Measurements from ENCODE around the gene TAPT1. TPM values are rescaled to one million over a fixed set of nuclear protein-coding genes. Genes with fewer than 3 reads are reported as not detected.
A peak's percentile ranks its signal among the peaks of the same experiment; 100 is the strongest.

Gene TAPT1
- total and polyA plus RNA-seq, 2 of the 13 experiments (the other 11 are each of a cell fraction or from before 2014, with no cell fraction given) = 24.5 to 25.3 TPM

GRCh38 chr4:16227462-16227868, 1.2 kb upstream of the TAPT1 start (continued):
- no peak for TF ChIP-seq MXD1 (CRISPR knock-in tag; IDR thresholded peaks at IDR 0.05)
- TF ChIP-seq SAP130 (CRISPR knock-in tag; IDR thresholded peaks at IDR 0.05; ENCODE audit: low read depth) = 0 out of 2 replicates have a peak, but pooled peaks have one; percentile 8
- no peak for TF ChIP-seq HNRNPLL (IDR thresholded peaks at IDR 0.05; ENCODE audit: low read depth, low read length, poor library complexity, severe bottlenecking)
- no peak for TF ChIP-seq ZNF282 (IDR thresholded peaks at IDR 0.05; ENCODE audit: partially characterized antibody)
- TF ChIP-seq ISX (CRISPR knock-in tag; conservative IDR thresholded peaks at IDR 0.05) = no peak
- TF ChIP-seq, protein P1, sequence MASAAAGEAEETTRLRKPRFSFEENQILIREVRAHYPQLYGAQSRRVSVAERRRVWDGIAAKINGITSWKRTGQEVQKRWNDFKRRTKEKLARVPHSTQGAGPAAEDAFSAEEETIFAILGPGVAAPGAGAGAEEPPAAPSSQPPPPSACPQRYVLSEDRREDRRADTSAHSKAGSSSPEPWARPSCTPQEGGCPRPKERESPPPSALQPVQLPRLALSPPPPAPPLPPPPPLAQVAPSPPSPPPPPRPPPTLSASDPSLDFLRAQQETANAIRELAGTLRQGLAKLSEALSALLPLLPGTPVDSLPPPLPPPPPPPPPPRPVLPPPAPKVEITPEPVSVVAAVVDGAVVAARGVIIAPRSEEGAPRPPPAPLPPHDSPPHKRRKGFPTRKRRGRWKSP (CRISPR knock-in tag; IDR thresholded peaks at IDR 0.05) = no peak
- no peak for TF ChIP-seq ZNF224 (CRISPR knock-in tag; IDR thresholded peaks at IDR 0.05)
- TF ChIP-seq SOX6 (IDR thresholded peaks at IDR 0.05) = no peak
- TF ChIP-seq SOX6 (CRISPR knock-in tag; IDR thresholded peaks at IDR 0.05) = 0 out of 2 replicates have a peak, but pooled peaks have one; percentile 27
- TF ChIP-seq, protein P2, sequence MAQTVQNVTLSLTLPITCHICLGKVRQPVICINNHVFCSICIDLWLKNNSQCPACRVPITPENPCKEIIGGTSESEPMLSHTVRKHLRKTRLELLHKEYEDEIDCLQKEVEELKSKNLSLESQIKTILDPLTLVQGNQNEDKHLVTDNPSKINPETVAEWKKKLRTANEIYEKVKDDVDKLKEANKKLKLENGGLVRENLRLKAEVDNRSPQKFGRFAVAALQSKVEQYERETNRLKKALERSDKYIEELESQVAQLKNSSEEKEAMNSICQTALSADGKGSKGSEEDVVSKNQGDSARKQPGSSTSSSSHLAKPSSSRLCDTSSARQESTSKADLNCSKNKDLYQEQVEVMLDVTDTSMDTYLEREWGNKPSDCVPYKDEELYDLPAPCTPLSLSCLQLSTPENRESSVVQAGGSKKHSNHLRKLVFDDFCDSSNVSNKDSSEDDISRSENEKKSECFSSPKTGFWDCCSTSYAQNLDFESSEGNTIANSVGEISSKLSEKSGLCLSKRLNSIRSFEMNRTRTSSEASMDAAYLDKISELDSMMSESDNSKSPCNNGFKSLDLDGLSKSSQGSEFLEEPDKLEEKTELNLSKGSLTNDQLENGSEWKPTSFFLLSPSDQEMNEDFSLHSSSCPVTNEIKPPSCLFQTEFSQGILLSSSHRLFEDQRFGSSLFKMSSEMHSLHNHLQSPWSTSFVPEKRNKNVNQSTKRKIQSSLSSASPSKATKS (CRISPR knock-in tag; IDR thresholded peaks at IDR 0.05) = no peak
- TF ChIP-seq EZH2 (conservative IDR thresholded peaks at IDR 0.05; ENCODE audit: low read depth, low read length) = no peak
- no peak for TF ChIP-seq ZBTB44 (CRISPR knock-in tag; IDR thresholded peaks at IDR 0.05)
- TF ChIP-seq FIP1L1 (IDR thresholded peaks at IDR 0.05; ENCODE audit: borderline replicate concordance, insufficient read depth, low read depth, low read length) = no peak
- TF ChIP-seq TEAD3 (CRISPR knock-in tag; optimal IDR thresholded peaks at IDR 0.05; ENCODE audit: borderline replicate concordance) = peak; percentile 21
- 0 out of 2 replicates have a peak, but pooled peaks have one; percentile 49 for TF ChIP-seq ZNF879 (CRISPR knock-in tag; IDR thresholded peaks at IDR 0.05)
- no peak for TF ChIP-seq ZZZ3 (CRISPR knock-in tag; IDR thresholded peaks at IDR 0.05; ENCODE audit: borderline replicate concordance)
- no peak for TF ChIP-seq ZNF652 (CRISPR knock-in tag; IDR thresholded peaks at IDR 0.05; ENCODE audit: borderline replicate concordance, low read depth)
- TF ChIP-seq ZNF850 (CRISPR knock-in tag; conservative IDR thresholded peaks at IDR 0.05) = no peak
- no peak for TF ChIP-seq SRSF9 (IDR thresholded peaks at IDR 0.05; ENCODE audit: borderline replicate concordance, insufficient read depth, low read depth, low read length, poor library complexity, severe bottlenecking)
- TF ChIP-seq STAG1 (CRISPR knock-in tag; IDR thresholded peaks at IDR 0.05) = no peak
- no peak for TF ChIP-seq HDAC1 (CRISPR knock-in tag; IDR thresholded peaks at IDR 0.05)
- TF ChIP-seq POLR2A (IDR thresholded peaks at IDR 0.05; ENCODE audit: insufficient read depth in 1 of 2, low read depth in 2 of 2, low read length in 2 of 2) = peak; percentile 25 to 36; a peak in 1 of 4 replicates
- peak; percentile 46; the same call in 1 of the 2 replicates for TF ChIP-seq POLR2G (IDR thresholded peaks at IDR 0.05; ENCODE audit: low read depth, low read length)
- TF ChIP-seq ZNF441 (CRISPR knock-in tag; IDR thresholded peaks at IDR 0.05; ENCODE audit: borderline replicate concordance) = 0 out of 2 replicates have a peak, but pooled peaks have one; percentile 24
- TF ChIP-seq DMAP1 (CRISPR knock-in tag; IDR thresholded peaks at IDR 0.05) = peak; percentile 23; the same call in 1 of the 2 replicates

Measured in HepG2 (cell line).